NCI-H2227 treated with DMSO at 0.1 percent for 48 hours (cell line): Measurements from ENCODE around the gene ERV3-1.
"Not testable (repeated sequence)": the region's sequence is repeated elsewhere in the genome, so short reads cannot be mapped to it uniquely, and the experiment has no call there.

Experiments
- DNase-seq: peaks from one replicate; lab custom pipeline; 2025; lab: John Stamatoyannopoulos, UW

ERV3-1 gene

DNA sequence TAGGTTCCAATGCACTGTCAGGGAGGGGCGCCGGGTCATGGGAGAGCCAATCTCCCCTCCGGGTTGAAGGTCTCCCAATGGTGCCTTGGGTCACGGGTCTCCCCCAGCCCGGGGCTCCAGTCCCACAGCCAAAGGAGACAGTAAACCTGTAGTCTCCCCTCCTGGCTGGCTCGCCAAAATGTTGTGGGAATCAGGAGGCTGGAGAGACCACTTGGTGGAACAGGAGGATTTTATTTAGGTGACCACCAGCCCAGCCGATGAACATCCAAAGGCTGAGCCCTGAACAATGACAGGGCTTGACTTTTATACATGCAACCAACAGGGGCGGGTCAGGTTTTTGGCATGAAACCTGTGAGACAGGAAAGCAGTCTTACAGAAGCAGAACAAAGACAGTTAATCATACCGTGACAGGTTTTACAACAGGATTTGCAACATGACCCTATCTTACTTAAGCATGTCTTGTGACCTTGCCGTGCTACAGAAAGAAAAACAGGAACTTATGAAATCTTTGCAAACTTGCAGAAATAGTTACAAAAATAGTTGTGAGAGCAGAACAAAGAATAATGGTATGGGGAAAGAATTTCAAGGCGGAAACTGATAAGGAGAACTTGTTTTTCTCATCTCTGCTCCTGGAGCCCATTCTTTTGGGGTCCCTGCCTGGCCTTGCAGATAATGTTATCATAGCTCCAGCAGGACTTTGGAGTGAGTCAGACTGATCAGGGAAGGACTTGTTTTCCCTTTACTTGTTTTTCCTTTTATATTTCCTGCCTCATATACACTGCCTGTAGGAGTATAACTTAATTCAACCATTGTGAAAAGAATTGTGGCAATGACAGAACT lies 7.1 kb downstream of the ERV3-1 start:
- no peak for DNase-seq

DNA sequence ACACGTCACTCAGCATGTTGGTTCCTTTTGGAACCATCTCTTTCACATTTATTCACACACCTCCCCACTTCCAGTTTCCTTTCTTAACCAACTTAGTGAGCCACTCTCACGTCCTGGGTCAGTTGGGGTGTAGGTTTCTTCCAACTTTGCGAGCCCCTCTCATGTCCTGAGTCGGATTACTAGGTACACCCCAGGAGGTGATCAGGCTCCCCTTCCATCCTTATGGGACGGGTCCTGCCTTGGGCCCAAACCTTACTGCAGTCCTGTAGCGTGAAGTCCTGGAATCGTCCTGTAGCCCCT lies 7.7 kb downstream of the ERV3-1 start:
- no peak for DNase-seq

DNA sequence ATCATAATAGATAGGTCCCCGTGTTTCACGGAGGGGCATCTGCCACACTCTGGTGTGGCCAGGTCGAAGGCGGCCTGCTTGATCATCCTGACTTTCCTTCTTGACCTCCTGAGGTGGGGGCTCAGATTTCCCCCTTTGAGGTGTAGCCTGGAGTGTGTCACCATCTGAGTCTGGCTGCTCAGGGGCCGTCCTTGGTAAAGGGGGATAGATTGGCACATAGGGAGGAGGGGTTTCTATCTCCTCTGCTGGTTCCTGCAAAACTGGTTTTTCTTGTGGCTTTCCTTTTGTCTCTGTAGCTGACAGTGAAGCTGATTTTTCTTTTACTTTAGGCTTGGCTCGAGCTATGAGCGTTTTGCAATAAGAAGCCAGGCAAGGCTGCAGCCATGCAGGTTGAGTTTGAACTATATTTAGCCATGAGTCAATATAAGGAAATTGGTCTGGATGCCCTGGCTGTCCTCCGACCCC lies 8.5 kb downstream of the ERV3-1 start:
- no peak for DNase-seq

DNA sequence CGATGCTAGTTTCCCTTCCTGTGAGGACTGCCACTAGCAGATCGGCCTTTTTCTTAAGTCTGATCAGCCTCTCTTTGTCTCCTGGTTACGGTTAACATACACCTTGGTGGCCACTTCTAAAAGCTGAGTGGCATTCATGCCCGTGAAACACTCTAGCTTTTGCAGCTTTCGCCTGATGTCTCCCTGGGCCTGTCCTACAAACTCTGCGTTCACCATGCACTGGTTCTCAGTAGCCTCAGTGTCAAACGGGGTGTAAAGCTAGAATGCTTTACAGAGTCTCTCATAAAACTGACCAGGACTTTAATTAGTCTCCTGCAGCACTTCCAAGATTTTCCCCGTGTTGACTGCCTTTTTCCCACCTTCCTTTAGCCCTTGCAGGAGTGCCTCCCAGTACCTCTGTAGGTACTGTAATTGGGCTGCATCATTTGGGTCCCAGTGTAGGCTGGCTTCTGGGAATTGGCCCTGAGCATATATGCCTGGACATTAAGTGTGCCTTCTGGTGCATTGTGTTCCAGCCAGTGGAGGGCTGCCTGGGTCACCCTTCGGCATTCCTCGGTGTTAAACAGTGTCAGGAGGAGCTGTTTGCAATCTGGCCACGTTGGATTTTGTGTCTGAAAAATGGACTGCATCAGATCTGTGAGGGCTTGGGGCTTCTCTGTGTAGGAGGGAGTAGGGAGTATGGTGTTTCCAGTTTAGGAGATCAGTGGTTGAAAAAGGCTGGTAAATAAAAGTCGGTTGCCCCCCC lies 9.2 kb downstream of the ERV3-1 start:
- DNase-seq = no peak

DNA sequence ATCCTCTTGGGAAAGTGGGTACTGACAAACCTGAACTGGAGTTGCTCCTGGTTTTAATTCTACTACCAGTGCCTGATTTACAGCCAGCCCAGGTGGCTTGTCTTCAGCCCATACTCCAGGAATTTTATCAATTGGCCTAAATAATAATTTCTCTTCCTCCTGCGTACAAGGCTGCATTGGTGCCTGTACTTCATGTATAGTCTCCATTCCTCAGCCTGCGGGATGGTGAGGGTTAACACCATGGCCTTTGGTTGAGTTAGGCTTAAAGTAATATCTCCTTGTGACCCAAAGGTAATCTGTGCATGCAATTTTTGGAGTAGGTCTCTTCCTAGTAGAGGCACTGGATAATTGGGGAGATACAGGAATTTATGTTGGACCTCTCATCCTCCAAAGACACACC lies 10.2 kb downstream of the ERV3-1 start:
- no peak for DNase-seq

DNA sequence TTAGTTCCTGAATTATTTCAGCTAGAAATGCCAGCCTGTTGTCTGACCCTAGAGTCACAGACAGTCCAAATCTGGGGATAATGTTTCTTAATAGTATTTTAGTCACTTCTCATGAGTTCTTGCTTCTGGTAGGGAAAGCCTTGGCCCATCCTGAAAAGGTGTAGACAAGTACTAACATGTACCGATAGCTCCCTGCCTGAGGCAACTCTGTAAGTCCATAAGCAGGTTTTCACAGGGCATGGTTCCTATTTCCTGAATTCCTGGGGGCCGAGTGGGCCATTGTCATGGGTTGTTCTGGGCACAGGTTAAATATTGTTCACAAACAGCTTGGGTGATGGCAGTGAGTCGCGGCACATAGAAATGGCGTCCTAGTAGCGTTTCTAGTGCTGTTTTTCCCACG lies 12.6 kb downstream of the ERV3-1 start:
- DNase-seq = no peak

DNA sequence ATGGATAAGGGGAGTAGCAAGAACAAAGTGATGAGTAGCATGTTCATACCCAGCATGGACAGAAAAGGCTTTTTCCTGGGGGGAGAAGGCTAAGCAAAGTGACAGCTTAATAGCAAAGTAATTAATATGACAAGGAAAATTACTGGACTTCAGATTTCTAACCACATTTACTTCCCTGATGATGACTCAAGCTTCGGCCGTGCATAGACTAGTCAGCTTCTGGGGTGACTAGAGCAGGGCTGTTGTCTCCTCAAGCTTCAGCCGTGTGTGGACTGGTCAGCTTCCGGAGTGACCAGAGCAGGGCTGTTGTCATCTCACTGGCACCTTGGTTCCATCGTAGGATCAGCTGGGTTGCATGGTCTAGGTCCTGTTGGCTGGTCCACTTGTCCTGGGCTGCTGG lies 13.5 kb downstream of the ERV3-1 start:
- DNase-seq = no peak

DNA sequence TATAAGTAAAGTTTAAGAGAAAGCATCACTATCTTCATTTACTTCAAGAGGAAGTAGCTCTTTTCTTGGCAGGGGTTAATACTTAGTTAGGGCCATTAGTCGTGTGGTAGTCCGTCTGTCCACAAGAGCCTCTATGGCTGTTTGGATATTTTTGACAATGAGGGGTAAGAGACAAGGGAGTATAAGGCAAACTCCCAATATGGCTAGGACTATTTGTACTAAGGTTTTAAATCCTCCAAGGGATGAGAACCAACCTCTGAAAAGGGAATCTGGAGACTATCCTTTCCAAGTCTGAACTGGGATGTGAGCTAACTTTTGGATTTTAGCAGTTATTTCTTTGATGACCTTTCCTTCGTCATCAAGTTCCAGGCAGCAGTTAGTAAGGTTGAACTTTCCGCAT lies 15.6 kb downstream of the ERV3-1 start, which contains the start of gene ZNF117:
ZNF117 (minus strand) TSS at position 101 of the 400 bp plus-strand sequence.
- no peak for DNase-seq

DNA sequence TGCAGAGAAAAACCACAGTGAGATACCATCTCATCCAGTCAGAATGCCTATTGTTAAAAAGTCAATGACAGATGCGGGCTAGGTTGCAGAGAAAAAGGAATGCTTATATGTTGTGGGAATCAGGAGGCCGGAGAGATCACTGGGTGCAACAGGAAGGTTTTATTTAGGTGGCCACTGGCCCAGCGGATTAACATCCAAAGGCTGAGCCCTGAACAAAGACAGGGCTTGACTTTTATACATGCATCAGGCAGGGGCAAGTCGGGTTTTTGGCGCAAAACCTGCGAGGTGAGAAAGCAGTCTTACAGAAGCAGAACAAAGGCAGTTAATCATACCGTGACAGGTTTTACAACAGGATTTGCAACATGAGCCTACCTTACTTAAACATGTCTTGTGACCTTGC lies 16.3 kb downstream of the ERV3-1 start:
- no peak for DNase-seq

DNA sequence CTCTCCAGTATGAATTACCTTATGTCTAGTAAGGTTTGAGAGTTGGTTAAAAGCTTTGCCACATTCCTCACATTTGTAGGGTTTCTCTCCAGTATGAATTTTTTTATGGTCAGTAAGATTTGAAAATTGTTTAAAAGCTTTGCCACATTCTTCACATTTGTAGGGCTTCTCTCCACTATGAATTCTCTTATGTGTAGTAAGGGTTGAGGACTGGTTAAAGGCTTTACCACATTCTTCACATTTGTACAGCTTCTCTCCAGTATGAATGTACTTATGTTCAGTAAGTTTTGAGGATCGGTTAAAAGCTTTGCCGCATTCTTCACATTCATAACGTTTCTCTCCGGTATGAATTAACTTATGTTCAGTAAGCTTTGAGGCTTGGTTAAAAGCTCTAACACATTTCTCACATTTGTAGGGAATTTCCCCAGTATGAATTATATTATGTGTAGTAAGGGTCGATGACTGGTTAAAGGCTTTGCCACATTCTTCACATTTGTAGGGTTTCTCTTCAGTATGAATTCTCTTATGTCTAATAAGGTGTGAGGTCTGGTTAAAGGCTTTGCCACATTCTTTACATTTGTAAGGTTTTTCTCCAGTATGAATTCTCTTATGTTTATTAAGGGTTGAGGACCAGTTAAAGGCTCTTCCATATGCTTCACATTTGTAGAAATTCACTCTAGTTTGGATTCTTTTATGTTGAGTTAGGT lies 27.8 kb downstream of the ERV3-1 start:
- no peak for DNase-seq

DNA sequence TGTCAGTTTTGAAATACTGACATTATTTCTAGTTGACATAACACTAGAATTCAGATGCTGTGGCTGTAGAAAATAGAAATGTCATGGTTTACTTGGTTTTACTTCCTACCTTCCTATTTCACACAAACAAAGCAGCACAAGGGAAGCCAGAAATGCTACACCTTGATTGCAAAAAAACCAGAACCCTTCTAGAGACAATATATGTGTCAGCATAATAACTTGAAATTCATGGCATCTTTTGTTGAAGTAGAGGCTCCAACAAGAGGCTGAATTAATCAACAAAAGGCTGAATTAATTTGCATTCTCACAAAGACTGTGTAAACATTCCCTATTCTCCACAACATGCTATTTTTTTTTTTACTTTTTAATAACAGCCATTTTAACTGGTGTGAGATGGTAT lies 40.9 kb downstream of the ERV3-1 start:
- DNase-seq = no peak

DNA sequence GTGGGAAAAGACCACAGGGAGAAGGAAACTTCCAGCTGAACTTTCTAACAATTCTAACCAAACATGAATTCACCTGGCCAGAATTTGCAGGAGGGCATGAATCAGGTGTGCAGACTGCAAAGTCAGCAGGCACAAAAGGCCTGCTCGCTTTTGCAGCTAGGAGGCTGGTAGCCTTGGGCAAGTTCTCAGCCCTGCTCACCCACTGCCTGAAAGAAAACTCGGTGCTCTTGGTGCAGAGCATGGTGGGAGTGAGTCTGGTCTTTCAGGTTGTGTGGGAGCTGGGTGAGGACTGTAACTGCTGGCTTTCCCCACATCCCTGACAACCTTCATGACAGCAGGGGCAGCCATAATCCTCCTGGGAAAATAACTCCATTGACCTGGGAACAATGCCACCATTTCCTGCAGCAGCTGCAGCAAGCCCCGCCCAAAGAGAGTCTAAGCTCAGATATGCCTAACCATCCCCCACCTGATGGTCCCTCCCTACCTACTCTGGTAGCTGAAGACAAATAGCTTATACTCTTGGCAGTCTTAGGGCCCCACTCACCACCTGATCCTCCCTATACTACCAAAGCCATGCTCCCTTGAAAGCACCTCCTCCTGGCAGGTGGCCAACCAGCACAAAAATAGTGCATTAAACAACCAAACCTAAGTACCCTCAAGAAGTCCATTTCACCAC lies 47.3 kb downstream of the ERV3-1 start:
- no peak for DNase-seq

DNA sequence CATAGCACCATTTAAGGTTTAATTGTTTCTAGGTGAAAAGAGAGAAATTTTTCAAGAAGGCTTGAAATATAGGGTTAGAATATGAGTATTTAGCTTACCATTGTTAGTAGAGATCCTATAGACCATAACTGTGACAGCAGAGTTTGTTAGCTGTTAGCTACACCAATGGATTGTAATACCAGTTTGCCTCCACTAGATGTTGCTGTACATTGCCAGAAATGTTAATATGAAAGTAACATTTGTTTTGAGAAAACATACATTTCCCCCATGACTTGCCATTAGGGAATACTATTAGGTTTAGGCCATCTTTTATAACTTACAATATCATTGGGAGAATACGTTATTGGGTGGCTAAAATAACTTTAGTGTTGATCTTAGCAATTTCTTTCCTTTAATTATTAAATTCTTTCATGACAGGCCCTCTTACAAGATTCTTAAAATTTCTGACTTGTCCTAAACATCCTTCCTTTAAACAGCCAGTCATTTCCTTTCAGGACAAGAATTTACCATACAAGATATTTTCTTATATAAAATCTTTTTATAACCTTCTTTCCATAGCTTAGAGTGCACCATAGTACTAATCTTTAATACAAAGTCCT lies 55.1 kb downstream of the ERV3-1 start:
- peak; percentile 78 for DNase-seq

DNA sequence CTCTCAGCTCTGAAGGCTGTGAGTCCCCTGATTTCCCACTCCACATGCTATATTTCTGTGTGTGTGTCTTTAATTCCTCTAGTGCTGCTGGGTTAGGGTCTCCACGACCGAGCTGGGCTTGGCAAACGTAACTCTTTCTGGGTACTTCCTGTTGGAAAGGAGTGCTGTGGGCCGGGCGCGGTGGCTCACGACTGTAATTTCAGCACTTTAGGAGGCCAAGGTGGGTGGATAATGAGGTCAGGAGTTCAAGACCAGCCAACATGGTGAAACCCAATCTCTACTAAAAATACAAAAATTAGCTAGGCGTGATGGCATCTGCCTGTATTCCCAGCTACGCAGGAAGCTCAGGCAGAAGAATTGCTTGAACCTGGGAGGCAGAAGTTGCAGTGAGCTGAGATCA lies 55.8 kb downstream of the ERV3-1 start:
- DNase-seq = not testable (repeated sequence)

DNA sequence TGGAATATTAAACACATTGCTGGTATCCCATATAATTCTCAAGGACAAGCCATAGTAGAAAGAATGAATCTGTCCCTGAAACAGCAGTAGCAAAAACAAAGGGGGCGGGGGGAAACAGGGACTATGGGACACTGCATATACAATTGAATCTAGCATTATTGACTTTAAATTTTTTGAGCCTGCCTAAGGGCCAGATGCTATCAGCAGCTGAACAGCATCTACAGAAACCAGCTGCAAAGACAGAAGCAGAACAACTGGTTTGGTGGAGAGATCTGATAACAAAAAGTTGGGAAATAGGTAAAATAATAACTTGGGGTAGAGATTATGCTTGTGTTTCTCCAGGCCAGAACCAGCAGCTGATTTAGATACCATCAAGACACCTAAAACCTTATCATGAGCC lies 57.7 kb downstream of the ERV3-1 start:
- DNase-seq = not testable (repeated sequence)

DNA sequence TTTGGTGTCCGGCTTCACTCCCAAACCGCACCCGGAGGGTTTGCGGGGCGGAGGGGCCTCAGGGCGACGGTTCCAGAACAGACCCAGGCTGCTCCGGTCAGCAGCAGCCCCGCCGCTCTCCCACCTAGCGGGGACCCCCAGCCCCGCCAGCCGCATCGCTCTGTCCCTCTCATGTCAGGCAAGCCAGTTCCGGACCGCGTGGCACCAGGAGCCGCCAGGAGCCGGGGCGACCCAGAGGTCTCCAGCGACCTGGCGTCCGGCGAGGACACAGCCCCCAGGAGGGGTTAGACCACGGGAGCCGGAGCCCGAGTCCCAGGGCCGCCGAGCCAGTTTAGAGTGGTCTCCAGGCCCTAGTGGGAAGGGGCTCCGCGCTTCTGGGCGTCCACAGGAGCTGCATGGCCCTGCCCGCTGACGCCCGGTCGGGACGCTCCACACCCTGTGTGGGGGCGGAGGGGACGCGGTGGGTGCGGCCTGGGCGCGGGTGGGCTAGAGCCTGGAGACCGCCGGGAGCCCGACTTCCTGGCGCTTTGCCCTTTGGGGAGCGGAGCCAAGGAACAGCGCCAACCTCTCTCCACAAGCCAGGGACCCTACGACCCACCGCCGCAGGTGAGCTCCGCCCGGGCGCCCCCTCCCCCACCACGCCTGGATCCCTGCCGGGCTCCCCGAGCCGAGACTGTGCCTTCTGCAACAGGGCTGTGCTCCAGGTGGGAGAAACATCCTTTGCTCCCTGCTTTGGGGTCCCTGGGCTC lies 59.1 kb downstream of the ERV3-1 start:
- no peak for DNase-seq

DNA sequence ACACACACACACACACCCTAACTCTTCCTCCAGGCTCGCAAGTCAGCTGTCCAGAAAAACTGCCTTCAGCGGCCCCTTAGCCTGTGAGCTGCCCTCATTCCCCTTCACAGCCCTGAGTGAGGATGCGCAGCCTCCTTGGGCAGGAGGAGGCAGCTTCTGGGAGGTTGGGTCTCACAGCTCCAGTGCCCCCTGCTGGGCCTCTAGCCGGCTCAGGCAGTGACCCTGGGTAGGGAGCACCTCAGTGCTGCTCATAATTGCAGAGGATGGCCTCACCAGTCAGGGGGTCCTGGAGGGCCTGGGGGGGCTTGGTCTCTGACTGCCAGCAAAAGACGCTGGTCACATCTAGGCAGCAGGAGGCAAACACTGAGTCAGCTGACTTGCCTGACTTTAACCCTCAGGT lies 59.7 kb downstream of the ERV3-1 start:
- DNase-seq = no peak

DNA sequence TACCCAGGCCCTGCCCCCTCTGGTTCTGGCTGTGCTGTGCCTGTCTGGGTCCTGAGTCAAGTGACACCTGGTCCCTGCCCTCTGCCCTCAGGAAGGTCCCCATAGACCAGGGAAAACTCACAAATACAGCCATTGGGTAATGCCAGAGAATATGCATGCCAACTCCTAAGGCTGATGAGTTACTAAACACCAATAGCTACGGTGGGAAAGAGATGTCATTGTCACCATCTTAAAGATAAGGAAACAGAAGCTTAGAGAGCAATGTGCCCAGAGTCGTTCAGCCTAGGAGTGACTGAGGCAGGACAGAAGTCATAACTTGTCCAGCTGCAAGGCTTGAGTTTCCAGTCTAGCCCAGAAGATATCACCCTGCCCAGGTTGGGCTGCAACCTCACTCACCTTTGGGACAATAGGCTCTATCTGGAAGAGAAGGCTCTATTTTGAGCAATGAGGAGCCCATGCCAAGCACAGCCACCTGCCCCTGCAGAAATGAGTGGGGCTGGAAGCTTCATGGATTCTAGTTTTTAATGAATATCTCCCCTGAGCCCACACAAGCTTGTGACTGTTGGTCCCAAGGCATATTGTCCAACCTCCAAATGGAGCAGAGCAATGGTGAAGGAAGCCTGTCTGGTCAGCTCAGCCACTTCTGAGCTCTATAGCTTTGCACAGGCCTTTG lies 60.8 kb downstream of the ERV3-1 start:
- no peak for DNase-seq

DNA sequence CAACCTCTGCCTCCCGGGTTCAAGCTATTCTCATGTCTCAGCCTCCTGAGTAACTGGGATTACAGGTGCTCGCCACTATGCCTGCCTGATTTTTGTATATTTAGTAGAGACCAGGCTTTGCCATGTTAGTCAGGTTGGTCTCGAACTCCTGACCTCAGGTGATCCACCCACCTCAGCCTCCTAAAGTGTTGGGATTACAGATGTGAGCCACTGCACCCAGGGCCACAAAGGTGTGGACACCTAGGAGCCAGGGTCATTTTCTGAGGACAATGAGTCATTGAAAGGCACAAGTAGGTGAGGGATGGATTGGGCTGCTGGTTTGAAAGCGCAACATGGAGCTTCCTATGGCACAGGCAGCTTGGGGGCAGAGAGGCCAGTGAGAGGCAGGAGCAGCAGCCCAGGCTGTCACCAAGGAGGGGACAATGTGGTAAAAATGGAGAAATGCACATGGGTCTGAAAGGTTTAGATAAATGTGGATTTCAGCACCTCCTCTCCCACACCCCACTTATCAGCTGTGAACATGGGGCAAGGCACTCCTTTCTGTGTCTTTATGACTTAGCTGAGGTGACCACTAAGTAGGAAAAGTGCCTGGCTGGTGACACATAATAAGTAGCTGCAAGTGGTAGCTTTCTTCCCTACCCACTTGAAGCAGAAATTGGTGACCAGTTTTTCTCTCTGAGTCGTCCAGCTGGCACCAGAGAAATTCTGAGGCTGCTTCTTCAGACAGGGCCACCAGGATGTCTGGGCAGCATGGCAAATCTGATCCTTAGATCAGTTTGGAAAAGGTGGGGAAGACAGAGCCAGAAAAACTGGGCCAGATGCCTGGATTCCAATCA lies 61.6 kb downstream of the ERV3-1 start:
- DNase-seq = not testable (repeated sequence)
